DMS53 treated with DMSO at 0.1 percent for 48 hours (cell line): ENCODE results near the gene EHD1.
"Not testable (repeated sequence)": the region's sequence is repeated elsewhere in the genome, so short reads cannot be mapped to it uniquely, and the experiment has no call there.

Experiments used
- DNase-seq: peaks from one replicate; lab custom pipeline; 2025; ENCODE audit not compliant: unreplicated experiment; lab: John Stamatoyannopoulos, UW

EHD1 gene

DNA sequence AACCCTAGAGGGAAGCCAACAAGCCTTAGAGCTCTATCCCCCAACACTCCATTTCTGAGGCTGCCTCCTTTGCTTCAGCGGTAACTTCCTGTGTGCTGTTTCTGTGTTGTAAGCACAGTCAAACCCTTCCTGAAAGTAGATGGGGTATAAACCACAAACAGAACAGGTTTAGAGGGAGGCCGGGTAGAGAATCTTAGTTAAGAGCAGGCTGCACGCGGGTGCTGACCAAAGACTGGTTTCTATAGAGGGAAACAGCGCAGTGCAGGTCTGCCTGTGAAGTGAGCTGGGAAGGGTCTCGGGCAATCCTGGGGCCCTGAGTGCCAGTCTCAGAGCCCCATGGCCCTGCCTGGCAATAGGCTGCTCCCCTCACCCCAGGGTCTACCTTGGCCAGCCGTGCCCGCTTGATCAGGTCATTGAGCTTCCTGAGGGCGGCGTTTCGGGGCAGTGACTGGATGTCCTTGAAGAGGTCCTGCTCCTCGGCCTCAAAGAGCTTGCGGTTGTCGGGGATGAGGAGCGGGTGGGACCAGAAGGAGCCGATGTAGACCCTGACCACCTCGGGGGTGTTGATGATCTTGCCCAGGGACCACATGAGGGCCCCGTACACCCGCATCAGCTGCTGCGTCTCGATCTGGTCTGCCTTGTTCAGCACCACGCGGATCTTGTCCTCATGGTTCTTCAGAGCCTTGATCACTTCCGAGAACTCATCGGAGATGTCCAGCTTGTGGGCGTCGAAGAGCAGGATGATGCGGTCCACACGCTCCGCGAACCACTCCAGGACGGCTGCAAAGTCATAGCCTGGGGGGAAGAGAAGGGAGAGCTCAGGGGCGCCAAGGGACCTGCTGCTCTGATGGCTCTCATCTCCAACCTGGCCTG, 18.6 kb downstream of the EHD1 start:
- no peak for DNase-seq

DNA sequence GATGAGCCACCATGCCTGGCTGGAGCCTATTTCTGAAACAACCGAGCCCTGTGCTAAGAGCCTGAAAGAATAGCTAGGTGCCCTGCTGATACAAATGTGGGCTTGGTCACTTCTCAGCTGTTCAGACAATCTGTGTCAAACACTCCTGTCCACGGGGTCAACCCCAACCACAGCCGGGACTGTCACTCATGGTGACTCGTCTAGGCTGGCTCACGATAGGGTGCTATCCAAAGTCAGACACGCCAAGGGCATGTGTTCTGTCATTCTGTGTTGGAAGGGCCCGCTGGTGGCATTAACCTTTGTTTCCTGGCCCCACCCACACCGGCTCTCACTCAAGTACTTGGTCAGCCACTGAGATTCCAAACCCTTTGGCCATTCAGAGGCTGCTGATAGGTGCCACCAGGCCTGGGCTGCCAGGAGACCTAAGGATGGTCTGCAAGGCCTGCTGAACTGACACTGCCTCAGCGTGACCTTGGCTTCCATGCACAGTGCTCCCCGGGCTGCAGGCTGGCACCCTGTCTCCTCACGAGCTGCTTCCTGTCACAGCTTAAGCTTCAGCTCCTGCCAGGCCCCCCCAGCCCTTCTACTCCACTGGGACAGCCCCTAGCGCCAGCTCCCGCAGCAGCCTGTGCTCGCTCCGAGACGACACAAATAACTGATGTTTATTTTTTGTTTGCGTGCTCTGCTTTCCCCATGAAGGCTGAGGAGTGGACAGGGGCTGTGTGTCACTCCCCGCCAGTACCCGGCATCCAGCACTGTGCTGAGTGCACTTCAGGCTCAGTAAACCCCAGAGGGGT, 19.8 kb downstream of the EHD1 start:
- DNase-seq, result no peak

- DNase-seq, result no peak
Observed at GRCh38 chr11:64857485-64857884, 20.9 kb downstream of the EHD1 start.

- peak; percentile 72 for DNase-seq
Observed at GRCh38 chr11:64856382-64857227, 21.8 kb downstream of the EHD1 start.

DNA sequence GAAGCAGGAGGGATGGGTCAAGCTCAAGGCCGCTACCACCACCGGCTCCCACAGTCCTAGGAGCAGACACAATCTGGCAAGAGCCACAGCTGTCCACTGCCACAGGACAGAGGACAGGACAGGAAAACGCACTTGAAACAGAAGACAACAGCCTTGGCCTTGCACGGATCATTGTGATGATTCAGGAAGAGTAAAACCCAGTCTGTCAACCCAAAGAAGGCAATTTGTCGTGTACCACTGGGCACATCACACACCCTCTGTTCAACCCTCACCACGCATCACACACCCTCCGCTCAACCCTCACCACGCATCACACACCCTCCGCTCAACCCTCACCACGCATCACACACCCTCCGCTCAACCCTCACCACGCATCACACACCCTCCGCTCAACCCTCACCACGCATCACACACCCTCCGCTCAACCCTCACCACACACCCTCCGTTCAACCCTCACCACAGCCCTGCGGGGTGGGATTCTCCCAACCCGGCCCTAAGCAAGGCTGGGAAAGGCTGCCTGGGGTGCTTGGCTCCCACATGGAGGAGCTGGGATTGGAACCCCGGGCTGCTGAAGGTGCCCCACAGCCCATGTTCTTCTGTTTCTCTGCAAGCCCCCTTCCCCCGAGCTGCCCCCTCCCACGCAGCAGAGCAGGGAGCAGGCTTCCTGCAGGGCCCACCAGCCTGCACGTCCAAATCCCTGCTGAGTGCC, 22.7 kb downstream of the EHD1 start:
- DNase-seq, result no peak

- peak; percentile 78 for DNase-seq
Observed at GRCh38 chr11:64854534-64855502, 23.6 kb downstream of the EHD1 start.

DNA sequence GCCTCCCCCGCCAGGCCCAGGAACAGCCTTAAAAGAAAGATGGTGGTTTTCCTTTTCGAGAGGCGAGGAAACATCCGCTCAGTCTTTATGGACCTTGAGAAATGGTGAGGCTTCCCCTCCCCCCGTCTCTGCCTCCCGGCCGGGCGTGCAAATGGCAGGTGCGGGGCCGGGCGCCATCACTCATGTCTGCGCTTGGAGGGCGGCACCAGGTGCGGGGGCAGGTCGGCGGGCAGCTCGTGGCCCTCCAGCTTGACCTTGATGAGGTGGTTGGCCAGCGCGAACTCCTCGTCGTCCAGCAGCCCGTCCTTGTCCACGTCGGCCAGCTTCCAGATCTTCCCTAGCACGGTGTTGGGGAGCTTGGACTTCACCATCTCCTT, 24.3 kb downstream of the EHD1 start:
- DNase-seq, result no peak

- no peak for DNase-seq
Observed at GRCh38 chr11:64853709-64854108, 24.7 kb downstream of the EHD1 start.

DNA sequence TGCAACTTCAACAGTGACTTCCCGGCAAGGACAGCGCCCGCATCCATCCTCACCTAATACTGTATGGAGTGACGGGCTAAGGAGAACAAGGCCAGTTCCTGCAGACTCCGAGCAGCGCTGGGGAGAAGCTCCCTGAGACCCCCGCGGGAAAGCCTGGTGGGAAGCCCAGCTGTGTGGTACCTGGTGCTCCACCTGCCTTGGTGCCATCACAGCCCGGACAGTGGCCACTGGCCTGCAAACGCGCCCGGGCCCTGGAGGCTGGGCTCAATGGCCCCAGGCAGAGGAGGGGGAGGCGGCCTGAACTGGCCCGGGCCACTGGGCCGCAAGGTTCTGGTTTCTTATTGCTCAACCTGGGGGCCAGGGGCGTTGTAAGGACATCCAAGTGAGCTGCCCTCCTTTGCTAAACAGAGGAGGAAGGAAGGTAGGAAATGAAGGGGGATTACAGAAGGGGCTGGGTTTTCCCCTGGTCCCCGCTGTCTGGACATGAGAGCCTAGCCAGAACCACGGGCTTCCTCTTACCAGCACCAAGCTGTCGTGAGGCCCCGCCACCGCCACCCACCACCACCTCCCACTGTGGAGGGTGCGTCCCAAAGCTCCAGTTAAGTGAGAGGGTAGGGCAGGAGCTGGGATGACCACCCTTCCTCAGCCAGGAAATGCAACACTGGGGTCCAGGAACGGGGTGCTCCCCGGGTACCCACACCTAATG, 25.5 kb downstream of the EHD1 start:
- no peak for DNase-seq

DNA sequence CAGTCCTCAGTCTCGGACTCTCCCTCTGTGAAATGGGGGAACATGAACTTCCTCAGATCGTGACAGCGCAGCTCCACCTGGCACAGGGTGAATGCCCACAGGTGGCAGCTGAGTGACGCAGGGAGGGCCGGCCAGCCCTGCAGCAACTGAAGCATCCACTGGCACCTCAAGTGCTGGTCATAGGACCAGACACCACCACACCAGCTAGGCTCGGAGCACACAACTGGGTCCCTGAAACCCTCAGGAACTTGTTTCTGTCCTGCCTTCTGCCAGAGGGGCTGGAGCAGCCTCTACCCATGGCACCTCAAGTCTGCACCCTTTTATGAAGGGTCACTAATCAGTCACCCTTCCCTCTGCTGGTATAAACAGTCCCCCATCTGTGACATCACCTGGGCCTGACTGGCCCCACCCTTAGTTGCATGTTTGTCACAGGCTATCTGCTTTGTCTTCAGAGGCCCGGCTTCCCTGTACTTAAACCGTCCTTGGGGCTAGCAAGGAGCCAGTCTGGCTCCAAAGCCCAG, 26.5 kb downstream of the EHD1 start:
- DNase-seq, result no peak

DNA sequence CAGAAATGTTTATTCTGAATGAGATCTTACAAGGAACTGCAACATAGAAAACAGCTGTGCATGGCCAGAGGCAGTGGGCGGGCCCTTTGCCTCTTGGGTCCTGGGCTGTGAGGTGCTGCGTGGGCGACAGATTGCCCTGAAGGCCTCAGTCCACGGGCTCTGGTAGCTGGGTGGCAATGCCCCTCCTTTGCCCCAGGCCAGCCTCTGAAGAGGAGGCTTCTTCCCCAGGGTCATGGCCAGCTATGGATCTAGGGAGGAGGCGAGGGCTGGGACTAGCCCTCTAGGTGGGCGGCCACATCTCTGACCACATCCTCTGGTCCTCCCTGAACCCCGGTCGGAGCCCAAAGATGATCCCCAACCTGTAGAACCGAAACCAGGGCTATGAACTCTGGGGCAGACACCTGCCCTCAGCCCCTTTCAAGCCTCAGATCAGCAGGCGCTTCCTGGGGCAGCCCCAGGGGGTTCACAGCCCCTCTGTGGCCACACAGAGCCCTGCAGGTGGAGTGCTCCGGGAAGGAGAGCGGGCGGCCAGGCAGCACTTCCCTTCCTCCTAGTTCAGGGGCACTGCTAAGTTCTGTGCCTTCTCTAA, 27.3 kb downstream of the EHD1 start:
- no peak for DNase-seq

DNA sequence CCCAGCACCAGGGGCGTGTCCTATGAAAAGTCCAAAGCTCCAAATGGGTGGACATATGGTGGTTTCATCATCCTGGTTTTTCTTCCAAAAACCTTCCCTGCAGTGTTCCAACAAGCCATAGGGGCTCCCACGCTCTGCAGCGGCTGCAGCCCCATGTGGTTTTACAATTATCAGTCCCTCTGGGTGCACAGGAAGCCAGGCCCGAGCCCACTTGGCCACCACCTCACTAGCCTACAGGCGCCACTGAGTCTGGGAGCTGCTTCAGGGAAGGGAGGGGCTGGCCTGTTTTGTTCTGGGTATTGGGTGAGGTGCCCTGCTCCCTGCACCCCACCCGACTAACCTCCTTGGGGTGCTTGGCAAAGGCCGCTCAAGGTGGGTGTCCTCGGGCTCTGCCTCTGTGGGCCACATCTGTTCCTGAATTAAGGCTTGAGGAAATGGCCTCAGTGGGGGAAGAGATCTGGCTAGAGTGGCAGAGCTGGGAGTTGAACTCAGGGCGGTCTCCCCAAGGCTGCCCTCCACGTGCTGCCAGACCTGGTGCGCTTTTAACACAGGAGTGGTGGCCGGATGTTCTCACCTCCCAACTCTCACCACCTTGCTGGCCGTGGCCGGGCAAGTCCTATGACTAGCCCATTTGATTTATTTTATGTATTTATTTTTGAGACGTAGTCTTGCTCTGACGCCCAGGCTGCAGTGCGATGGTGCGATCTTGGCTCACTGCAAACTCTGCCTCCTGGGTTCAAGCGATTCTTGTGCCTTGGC, 28.6 kb downstream of the EHD1 start:
- no peak for DNase-seq

GRCh38 chr11:64848826-64849597, 29.4 kb downstream of the EHD1 start:
- no peak for DNase-seq

GRCh38 chr11:64848214-64848825, 30.1 kb downstream of the EHD1 start:
- no peak for DNase-seq

DNA sequence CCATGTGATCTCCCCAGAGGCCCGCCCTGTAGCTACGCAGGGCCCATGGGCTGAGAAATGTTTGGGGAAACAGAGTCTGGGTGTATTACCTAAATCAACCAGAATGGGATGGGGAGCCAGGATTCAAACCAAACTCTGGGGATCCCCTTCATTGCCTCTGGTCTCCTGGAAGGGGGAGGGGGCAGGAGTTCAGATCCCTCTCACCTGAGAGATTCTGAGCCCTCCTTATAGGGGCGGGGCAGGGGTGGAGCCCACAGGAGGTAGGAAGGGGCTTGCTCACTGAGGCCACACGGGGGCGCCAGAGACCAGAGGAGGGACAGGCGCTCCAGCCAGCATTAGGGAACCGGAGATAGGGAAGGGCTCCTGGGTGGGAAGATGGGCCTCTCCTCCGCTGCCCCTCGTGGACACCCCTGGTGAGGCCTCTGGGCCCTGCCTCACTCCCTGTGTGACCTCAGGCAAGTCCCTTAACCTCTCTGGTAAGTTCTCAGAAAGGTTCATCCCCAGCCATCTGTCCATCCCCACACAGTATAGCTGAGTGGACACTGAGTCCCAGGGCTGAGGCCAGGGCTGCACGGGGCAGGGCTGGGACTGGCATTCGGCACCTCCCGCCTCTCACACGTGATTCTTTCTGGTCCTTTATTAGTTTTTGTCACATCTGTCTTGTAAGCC, 31.3 kb downstream of the EHD1 start:
- DNase-seq, result peak; percentile 91

DNA sequence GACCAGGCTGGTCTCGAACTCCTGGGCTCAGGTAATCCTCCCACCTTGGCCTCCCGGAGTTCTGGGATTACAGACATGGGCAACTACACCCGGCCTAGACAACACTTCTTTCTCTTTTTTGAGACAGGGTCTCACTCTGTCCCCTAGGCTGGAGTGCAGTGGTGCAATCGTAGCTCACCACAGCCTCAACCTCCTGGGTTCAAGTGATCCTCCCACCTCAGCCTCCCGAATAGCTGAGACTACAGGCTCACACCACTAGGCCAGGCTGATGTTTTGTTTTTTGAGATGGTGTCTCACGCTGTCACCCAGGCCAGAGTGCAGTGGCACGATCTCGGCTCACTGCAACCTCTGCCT, 32.7 kb downstream of the EHD1 start:
- not testable (repeated sequence) for DNase-seq
